ENCODE measurements around the gene HIF1AN.

Gene HIF1AN

DNA sequence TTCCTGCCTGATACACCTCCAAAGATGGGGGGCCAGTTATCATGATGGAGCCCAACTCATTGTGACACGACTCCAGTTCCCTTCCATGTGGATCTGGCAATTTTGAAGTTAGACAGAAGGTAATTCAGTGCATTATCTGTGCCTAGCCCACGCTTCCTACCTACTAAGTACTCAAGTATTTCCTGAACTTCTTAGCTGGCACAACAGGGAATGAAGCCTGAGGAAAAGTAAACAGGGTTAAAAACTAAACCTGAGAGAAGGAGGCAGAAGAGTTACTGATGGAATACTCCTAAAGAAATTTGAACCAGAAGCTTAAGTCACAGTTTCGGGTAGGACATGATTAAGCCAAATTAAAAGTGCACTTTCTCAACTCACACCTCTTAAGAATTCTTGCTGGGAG lies 14.9 kb upstream of the HIF1AN start:
- Histone ChIP-seq H3K27ac (no peak overlapping the region), H3K27me3 (no peaks in the 10 kb centered on the region), H3K36me3 (peaks cover 25 to 36% (median 30%) of the 10 kb centered on the region in 3 donors), H3K9me3 (no peaks in the 10 kb centered on the region), H3K4me3 (no peak overlapping the region), H3K4me1 (peaks cover 0 to 14% (median 12%) of the 10 kb centered on the region in 4 donors)
- no peak for DNase-seq
- intact Hi-C loops (cut with DNase I; ENCODE audit: low total_unique reads): no loop called here
- TF ChIP-seq, protein P1, sequence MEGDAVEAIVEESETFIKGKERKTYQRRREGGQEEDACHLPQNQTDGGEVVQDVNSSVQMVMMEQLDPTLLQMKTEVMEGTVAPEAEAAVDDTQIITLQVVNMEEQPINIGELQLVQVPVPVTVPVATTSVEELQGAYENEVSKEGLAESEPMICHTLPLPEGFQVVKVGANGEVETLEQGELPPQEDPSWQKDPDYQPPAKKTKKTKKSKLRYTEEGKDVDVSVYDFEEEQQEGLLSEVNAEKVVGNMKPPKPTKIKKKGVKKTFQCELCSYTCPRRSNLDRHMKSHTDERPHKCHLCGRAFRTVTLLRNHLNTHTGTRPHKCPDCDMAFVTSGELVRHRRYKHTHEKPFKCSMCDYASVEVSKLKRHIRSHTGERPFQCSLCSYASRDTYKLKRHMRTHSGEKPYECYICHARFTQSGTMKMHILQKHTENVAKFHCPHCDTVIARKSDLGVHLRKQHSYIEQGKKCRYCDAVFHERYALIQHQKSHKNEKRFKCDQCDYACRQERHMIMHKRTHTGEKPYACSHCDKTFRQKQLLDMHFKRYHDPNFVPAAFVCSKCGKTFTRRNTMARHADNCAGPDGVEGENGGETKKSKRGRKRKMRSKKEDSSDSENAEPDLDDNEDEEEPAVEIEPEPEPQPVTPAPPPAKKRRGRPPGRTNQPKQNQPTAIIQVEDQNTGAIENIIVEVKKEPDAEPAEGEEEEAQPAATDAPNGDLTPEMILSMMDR (IDR thresholded peaks at IDR 0.05): no peak

DNA sequence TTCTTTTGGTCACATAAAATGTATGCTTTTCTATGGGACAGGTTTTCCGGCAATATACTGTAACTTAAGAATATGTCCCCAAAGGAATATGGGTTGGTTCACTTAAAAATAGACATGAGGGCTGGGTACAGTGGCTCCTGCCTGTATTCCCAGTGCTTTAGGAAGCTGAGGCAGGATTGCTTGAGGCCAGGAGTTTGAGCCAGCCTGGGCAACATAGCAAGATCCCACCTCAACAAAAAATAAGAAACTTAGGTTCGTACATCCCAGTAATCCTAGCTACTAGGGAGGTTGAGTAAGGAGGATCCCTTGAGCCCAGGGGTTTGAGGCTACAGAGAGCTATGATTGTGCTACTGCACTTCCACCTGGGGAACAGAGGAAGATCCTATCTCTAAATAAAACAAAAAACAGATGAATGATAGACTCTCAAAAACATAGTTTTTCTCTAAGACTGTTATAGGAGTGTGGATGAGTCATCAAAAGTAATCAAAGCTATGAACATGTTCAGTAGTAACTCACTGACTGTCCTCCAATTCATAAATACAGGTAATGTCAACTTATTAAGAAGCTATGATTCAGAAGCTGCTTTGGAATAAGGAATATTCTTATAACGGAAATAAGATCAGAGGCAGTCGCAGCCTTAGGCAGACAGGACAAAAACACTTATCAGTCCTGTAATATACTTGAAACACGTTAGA lies 13.5 kb upstream of the HIF1AN start:
- no peak overlapping the region for H3K4me3 ChIP-seq
- H3K27ac ChIP-seq: no peak overlapping the region
- DNase-seq: no peak
- intact Hi-C loops (cut with DNase I; ENCODE audit: low total_unique reads): no loop called here
- peaks cover 0 to 14% (median 12%) of the 10 kb centered on the region in 4 donors for H3K4me1 ChIP-seq
- peaks cover 36 to 46% (median 44%) of the 10 kb centered on the region in 3 donors for H3K36me3 ChIP-seq
- TF ChIP-seq, protein P1 (IDR thresholded peaks at IDR 0.05): no peak
- H3K9me3 ChIP-seq: no peaks in the 10 kb centered on the region
- no peaks in the 10 kb centered on the region for H3K27me3 ChIP-seq

DNA sequence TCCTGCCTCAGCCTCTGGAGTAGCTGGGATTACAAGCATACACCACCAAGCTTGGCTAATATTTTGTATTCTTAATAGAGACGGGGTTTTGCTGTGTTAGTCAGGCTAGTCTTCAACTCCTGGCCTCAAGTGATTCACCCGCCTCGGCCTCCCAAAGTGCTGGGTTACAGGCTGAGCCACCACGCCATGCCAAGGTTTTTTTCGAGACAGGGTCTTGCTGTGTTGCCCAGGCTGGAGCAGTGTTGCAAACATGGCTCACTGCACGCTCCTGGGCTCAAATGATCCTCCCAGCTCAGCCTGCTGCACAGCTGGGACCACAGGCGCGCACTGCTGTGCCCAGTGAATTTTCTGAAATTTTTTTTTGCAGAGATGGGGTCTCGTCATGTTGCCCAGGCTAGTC lies 12.8 kb upstream of the HIF1AN start:
- TF ChIP-seq, protein P1 (IDR thresholded peaks at IDR 0.05): no peak
- Histone ChIP-seq H3K27me3 (no peaks in the 10 kb centered on the region), H3K36me3 (peaks cover 36 to 52% (median 44%) of the 10 kb centered on the region in 3 donors), H3K9me3 (no peaks in the 10 kb centered on the region), H3K4me1 (peaks cover 0 to 18% (median 15%) of the 10 kb centered on the region in 4 donors), H3K4me3 (no peak overlapping the region), H3K27ac (no peak overlapping the region)
- intact Hi-C loops (cut with DNase I; ENCODE audit: low total_unique reads): no loop called here
- no peak for DNase-seq

DNA sequence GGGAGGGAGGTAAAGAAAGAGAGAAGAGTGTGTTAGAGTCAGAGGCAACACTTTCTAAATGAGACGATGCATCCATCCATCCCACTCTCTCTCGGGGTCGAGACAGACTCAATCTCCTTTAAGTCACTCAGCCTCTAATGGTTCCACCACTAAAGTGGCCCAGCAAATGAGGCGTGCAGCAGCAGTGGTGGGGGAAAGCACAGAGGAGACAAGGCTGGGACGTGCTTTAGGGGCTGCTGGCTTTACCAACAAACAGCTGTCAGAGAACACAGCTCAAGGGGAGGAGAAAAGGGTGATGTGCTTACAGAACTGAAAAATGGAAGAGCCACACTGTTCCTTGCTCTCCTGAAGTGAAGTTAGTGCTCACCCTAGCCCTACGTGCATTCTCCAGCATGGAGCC lies 11.5 kb upstream of the HIF1AN start:
- TF ChIP-seq, protein P1 (IDR thresholded peaks at IDR 0.05): no peak
- H3K9me3 ChIP-seq: no peaks in the 10 kb centered on the region
- intact Hi-C loops (cut with DNase I; ENCODE audit: low total_unique reads): no loop called here
- H3K27ac ChIP-seq: no peak overlapping the region
- H3K36me3 ChIP-seq: peaks cover 36 to 52% (median 44%) of the 10 kb centered on the region in 3 donors
- no peaks in the 10 kb centered on the region for H3K27me3 ChIP-seq
- no peak for DNase-seq
- peaks cover 0 to 25% (median 20%) of the 10 kb centered on the region in 4 donors for H3K4me1 ChIP-seq
- no peak overlapping the region for H3K4me3 ChIP-seq

DNA sequence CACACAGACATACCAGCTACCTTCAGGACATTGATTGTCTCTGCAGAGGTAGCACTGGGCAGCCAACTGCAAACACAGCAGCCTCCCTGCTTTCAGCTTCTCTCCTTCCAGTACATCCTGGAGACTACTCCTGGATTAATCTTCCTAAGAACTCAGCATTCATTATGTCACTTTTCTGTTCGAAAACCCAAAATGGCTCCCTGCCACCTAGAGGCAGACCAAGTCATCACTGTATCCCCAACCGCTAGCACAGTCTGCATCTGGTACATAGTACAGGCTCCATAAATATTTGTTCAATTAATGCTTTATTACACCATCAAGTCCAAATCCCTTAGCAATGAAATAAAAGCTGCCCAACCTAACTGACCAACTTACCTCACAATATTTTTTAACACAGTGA lies 11.1 kb upstream of the HIF1AN start:
- no peak overlapping the region for H3K27ac ChIP-seq
- H3K27me3 ChIP-seq: no peaks in the 10 kb centered on the region
- no peak for DNase-seq
- peaks cover 0 to 21% (median 16%) of the 10 kb centered on the region in 4 donors for H3K4me1 ChIP-seq
- H3K36me3 ChIP-seq: peaks cover 36 to 52% (median 44%) of the 10 kb centered on the region in 3 donors
- H3K9me3 ChIP-seq: no peaks in the 10 kb centered on the region
- TF ChIP-seq, protein P1 (IDR thresholded peaks at IDR 0.05): no peak
- H3K4me3 ChIP-seq: no peak overlapping the region
- intact Hi-C loops (cut with DNase I; ENCODE audit: low total_unique reads): no loop called here

All from tibial artery (tissue), 4 donors.